Activated naive CD4-positive, alpha-beta T cell treated with anti-CD3 and anti-CD28 coated beads, Interleukin-2, amount 10 ng/mL, durations not matched to agents 7 days and 5 days (primary cell): Measurements from ENCODE around the gene PAAF1.
A peak's percentile ranks its signal among the peaks of the same experiment; 100 is the strongest.

Experiments
- CTCF ChIA-PET: fragments of 350-600 bp; sonication (Branson Sonifier 250); formaldehyde crosslinking; loops from one replicate; lab custom pipeline; 2021; ENCODE audit warnings: antibody characterized with exemption; lab: Charles Lee
- DNase-seq: peaks from one replicate; pipeline ENCODE4 v3.0.0-alpha.2; 2020
- H3K27ac Mint-ChIP-seq: one replicate; pipeline ENCODE4 v1.8.0; 2021; ENCODE audit warnings: mild to moderate bottlenecking, moderate library complexity, mixed read lengths
- H3K27me3 Mint-ChIP-seq: one replicate; pipeline ENCODE4 v1.8.0; 2021; ENCODE audit warnings: mild to moderate bottlenecking, mixed read lengths
- H3K36me3 Mint-ChIP-seq: one replicate; pipeline ENCODE4 v1.8.0; 2021; ENCODE audit warnings: mixed read lengths
- H3K4me1 Mint-ChIP-seq: one replicate; pipeline ENCODE4 v1.8.0; 2021; ENCODE audit warnings: mixed read lengths
- H3K4me3 Mint-ChIP-seq: one replicate; pipeline ENCODE4 v1.8.0; 2021; ENCODE audit warnings: mild to moderate bottlenecking, moderate library complexity, mixed read lengths
- H3K9me3 Mint-ChIP-seq: one replicate; pipeline ENCODE4 v1.8.0; 2021; ENCODE audit warnings: mixed read lengths

Gene PAAF1

DNA sequence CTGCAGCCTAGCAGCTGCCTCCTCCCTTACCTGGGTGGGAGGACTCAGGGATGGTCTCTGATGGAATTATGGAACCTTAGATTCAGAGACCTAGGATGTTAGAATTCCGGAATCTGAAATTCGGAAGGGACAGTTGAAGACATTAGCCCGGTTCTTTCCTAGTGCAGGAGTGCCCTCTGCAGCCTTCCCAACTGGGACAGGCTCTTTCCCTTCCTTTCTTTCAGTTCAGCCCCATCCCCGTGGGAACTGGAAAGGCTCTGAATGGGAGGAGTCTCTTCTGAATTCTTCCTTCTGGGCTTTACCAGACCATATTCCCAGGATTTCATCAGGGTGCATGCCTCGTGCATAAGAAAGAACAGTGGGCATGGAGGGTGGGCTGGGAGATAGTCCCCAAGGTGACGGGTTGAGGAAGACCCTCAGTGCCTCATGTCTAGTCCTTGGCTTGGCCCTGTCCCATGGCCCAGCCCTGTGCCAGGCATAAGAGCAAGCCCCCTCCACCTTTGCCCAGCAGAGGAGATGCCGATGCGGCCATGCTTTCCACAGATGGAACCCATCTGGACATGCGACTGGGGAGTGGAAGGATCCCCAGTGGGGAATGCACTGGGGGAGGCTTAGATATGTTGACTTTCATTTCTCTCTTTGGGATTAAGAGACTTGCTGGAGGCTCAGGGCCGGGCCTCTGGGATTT, 88.4 kb downstream of the PAAF1 start:
- no peaks in the 10 kb centered on the region for H3K9me3 Mint-ChIP-seq
- peaks cover 23% of the 10 kb centered on the region for H3K27me3 Mint-ChIP-seq
- no peak overlapping the region for H3K27ac Mint-ChIP-seq
- H3K36me3 Mint-ChIP-seq = no peaks in the 10 kb centered on the region
- H3K4me3 Mint-ChIP-seq = no peak overlapping the region
- peaks cover 32% of the 10 kb centered on the region for H3K4me1 Mint-ChIP-seq
- CTCF ChIA-PET = interaction anchor here (0.5 to 2.9 kb wide), 8 partner anchors 15 to 484 kb away, joined by 3 to 15 read pairs (median 4); partner anchors contain the start of gene UCP2
- no peak for DNase-seq

- peaks cover 23% of the 10 kb centered on the region for H3K27me3 Mint-ChIP-seq
- CTCF ChIA-PET = interaction anchor here (1.5 kb wide), 1 partner anchor 17 kb away, joined by 5 read pairs; the partner anchor contains the start of gene UCP2
- H3K4me1 Mint-ChIP-seq = peaks cover 37% of the 10 kb centered on the region
- no peak for DNase-seq
- H3K27ac Mint-ChIP-seq = no peak overlapping the region
- no peaks in the 10 kb centered on the region for H3K9me3 Mint-ChIP-seq
- no peaks in the 10 kb centered on the region for H3K36me3 Mint-ChIP-seq
- H3K4me3 Mint-ChIP-seq = no peak overlapping the region
Observed at GRCh38 chr11:73965764-73966121, 88.9 kb downstream of the PAAF1 start.

DNA sequence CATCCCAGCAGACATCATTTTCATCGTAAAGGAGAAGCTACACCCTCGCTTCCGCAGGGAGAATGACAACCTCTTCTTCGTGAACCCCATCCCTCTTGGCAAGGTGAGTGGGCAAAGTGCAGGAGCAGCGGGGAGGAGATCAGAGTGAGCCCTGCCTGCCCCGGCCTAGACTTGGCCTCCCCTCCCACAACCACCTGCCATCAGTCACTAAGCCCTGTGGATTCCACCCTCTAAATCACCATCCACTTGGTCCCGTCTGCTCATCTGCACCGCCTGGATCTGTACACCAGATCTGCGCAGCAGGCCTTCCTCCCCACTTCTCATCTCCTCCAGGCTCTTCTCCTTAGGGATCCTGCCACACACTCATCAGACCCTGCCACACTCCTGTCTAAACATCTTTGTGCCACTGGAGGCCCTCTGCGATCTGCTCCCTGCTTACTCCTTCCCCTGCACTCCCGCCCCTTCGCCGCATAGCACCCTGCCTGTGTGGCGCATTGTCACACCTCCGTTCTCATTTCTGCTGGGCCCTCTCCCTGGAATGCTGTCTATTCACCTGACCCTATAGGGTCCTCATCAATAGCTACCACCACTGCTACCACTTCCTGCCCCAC, 91.7 kb downstream of the PAAF1 start:
- H3K27ac Mint-ChIP-seq = peak overlapping the region; percentile 30
- no peaks in the 10 kb centered on the region for H3K9me3 Mint-ChIP-seq
- no peak for DNase-seq
- H3K4me1 Mint-ChIP-seq = peaks cover 61% of the 10 kb centered on the region
- CTCF ChIA-PET = interaction anchor here (1.6 kb wide), 1 partner anchor 353 kb away, joined by 4 read pairs; no protein-coding TSS in a partner anchor
- H3K4me3 Mint-ChIP-seq = no peak overlapping the region
- peaks cover 18% of the 10 kb centered on the region for H3K27me3 Mint-ChIP-seq
- peaks cover 15% of the 10 kb centered on the region for H3K36me3 Mint-ChIP-seq

DNA sequence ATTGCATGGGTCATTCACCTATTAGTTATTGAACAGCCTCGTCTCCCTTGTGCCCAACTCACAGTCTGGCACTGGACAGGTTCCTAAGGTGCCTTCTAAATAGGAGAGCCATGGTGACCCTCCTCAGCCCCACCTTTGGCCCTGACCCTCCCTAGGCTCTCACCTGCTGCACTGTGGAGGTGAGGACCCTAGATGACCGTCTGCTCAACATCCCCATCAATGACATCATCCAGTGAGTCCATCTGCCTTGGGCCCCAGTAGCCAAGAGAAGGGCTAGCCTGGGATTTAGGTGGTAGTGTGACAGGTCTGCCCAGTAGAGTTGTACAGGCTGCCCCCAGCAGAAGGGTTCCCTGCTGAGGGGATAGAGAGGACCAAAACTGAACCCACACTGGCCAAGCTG, 92.3 kb downstream of the PAAF1 start:
- H3K36me3 Mint-ChIP-seq = peaks cover 20% of the 10 kb centered on the region
- DNase-seq = no peak
- H3K27me3 Mint-ChIP-seq = peaks cover 18% of the 10 kb centered on the region
- H3K9me3 Mint-ChIP-seq = no peaks in the 10 kb centered on the region
- H3K27ac Mint-ChIP-seq = peak overlapping the region; percentile 0
- peaks cover 64% of the 10 kb centered on the region for H3K4me1 Mint-ChIP-seq
- H3K4me3 Mint-ChIP-seq = no peak overlapping the region
- CTCF ChIA-PET = interaction anchor here (1.6 to 1.9 kb wide), 2 partner anchors 11 to 352 kb away, joined by 4 to 7 read pairs; no protein-coding TSS in a partner anchor

GRCh38 chr11:73969991-73970800, 93.4 kb downstream of the PAAF1 start:
- peak; percentile 39 for DNase-seq
- Mint-ChIP-seq H3K9me3 (no peaks in the 10 kb centered on the region), H3K36me3 (peaks cover 31% of the 10 kb centered on the region), H3K27me3 (peaks cover 10% of the 10 kb centered on the region), H3K4me3 (no peak overlapping the region), H3K4me1 (peaks cover 68% of the 10 kb centered on the region), H3K27ac (peak overlapping the region; percentile 84)
- CTCF ChIA-PET = interaction anchor here (0.5 to 1.9 kb wide), 5 partner anchors 10 to 201 kb away, joined by 3 to 7 read pairs (median 4); partner anchors contain the start of genes C2CD3, PPME1 and UCP2

GRCh38 chr11:73971175-73971719, 94.4 kb downstream of the PAAF1 start:
- H3K36me3 Mint-ChIP-seq = peaks cover 42% of the 10 kb centered on the region
- H3K4me1 Mint-ChIP-seq = peaks cover 76% of the 10 kb centered on the region
- H3K4me3 Mint-ChIP-seq = no peak overlapping the region
- peak overlapping the region; percentile 99 for H3K27ac Mint-ChIP-seq
- DNase-seq = no peak
- H3K9me3 Mint-ChIP-seq = no peaks in the 10 kb centered on the region
- peaks cover under 1% of the 10 kb centered on the region for H3K27me3 Mint-ChIP-seq
- CTCF ChIA-PET = no interaction called here

DNA sequence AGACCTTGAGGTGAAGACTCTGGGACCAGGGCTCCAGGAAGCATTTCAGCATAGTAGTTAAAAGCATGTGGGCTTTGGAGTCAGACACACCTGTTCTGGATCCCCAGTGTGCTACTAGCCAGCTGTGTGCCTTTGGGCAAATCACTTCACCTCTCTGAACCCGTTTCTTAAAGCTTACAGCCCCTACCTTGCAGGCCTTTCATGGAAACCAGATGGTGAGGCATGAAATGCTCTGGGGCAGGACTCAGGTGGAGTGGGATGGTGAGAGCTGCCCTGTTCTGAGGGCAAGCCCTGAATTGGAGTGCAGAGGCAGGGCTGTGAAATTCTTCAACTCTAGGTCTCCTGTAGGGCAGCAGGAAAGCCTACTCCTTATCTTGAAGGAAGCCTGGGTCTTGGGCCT, 95.4 kb downstream of the PAAF1 start:
- CTCF ChIA-PET = no interaction called here
- no peaks in the 10 kb centered on the region for H3K27me3 Mint-ChIP-seq
- H3K36me3 Mint-ChIP-seq = peaks cover 50% of the 10 kb centered on the region
- H3K9me3 Mint-ChIP-seq = no peaks in the 10 kb centered on the region
- H3K27ac Mint-ChIP-seq = peak overlapping the region; percentile 99
- no peak for DNase-seq
- peaks cover 86% of the 10 kb centered on the region for H3K4me1 Mint-ChIP-seq
- no peak overlapping the region for H3K4me3 Mint-ChIP-seq

GRCh38 chr11:73972620-73973449, 96.0 kb downstream of the PAAF1 start:
- no peak for DNase-seq
- Mint-ChIP-seq H3K27ac (peak overlapping the region; percentile 99), H3K4me1 (peaks cover 92% of the 10 kb centered on the region), H3K27me3 (no peaks in the 10 kb centered on the region), H3K9me3 (no peaks in the 10 kb centered on the region), H3K4me3 (no peak overlapping the region), H3K36me3 (peaks cover 56% of the 10 kb centered on the region)
- CTCF ChIA-PET = no interaction called here

GRCh38 chr11:73974604-73975478, 98.0 kb downstream of the PAAF1 start:
- no peak for DNase-seq
- H3K27me3 Mint-ChIP-seq = no peaks in the 10 kb centered on the region
- H3K4me3 Mint-ChIP-seq = peak overlapping the region; percentile 56
- H3K4me1 Mint-ChIP-seq = peaks cover 94% of the 10 kb centered on the region
- H3K9me3 Mint-ChIP-seq = no peaks in the 10 kb centered on the region
- CTCF ChIA-PET = interaction anchor here (1.1 kb wide), 1 partner anchor 30 kb away, joined by 3 read pairs; no protein-coding TSS in a partner anchor
- H3K27ac Mint-ChIP-seq = peak overlapping the region; percentile 99
- peaks cover 75% of the 10 kb centered on the region for H3K36me3 Mint-ChIP-seq

GRCh38 chr11:73975479-73975757, 98.6 kb downstream of the PAAF1 start:
- H3K27me3 Mint-ChIP-seq = no peaks in the 10 kb centered on the region
- H3K4me1 Mint-ChIP-seq = peaks cover 94% of the 10 kb centered on the region
- no peak for DNase-seq
- no peaks in the 10 kb centered on the region for H3K9me3 Mint-ChIP-seq
- peak overlapping the region; percentile 99 for H3K27ac Mint-ChIP-seq
- peaks cover 80% of the 10 kb centered on the region for H3K36me3 Mint-ChIP-seq
- no peak overlapping the region for H3K4me3 Mint-ChIP-seq
- CTCF ChIA-PET = interaction anchor here (1.1 kb wide), 1 partner anchor 30 kb away, joined by 3 read pairs; no protein-coding TSS in a partner anchor

DNA sequence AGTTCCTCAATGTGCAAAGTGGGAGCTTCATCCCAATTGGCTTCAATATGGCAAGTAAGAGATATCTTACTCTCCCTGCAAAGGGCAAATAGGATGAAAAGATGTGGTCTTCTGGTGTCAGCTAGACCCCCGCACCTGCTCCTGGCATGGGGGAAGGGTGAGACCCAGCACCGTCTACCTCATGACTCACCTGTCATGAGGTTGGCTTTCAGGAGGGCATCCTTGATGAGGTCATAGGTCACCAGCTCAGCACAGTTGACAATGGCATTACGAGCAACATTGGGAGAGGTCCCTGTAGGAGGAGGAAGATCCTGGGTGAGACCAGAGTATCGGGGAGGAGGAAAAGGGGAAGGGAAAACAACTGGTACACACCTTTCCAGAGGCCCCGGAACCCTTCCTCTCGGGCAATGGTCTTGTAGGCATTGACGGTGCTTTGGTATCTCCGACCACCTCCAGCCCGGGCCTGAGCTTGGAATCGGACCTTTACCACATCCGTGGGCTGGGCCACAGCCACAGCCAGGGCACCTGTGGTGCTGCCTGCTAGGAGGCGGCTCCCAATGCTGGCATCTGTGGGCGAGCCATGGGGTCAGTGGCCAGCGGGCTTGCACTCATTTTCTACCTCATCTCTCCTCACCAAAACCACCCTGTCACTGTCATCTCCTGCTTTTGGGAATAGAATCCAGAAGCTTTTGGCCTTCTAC, 99.8 kb downstream of the PAAF1 start:
- CTCF ChIA-PET = interaction anchor here (1.1 kb wide), 1 partner anchor 28 kb away, joined by 3 read pairs; no protein-coding TSS in a partner anchor
- Mint-ChIP-seq H3K36me3 (peaks cover 90% of the 10 kb centered on the region), H3K27me3 (no peaks in the 10 kb centered on the region), H3K27ac (peak overlapping the region; percentile 99), H3K4me3 (no peak overlapping the region), H3K4me1 (peaks cover 86% of the 10 kb centered on the region), H3K9me3 (no peaks in the 10 kb centered on the region)
- no peak for DNase-seq

DNA sequence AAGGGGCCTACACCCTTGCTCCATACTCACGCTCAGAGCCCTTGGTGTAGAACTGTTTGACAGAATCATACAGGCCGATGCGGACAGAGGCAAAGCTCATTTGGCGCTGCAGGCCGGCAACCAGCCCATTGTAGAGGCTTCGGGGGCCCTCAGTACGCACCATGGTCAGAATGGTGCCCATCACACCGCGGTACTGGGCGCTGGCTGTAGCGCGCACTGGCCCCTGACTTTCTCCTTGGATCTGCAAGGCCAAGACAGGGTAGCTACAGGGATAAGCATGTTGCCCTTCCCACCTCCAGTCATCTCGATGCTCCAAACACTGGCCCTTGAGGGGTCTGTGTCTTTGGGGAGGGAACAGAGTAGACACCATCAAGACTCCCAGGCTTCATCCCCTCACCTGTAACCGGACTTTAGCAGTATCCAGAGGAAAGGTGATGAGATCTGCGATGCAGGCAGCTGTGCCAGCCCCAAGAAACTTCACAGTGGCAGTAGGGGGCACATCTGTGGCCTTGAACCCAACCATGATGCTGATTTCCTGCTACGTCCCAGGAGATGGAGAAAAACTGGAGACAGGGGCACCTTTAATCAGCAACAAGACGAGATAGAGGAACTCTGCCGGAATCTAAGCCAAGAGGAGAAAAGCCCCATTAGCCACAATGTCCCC, 101.2 kb downstream of the PAAF1 start:
- CTCF ChIA-PET = no interaction called here
- Mint-ChIP-seq H3K4me1 (peaks cover 75% of the 10 kb centered on the region), H3K27me3 (no peaks in the 10 kb centered on the region), H3K27ac (peak overlapping the region; percentile 99), H3K36me3 (peaks cover 93% of the 10 kb centered on the region), H3K9me3 (no peaks in the 10 kb centered on the region), H3K4me3 (peak overlapping the region; percentile 31)
- no peak for DNase-seq
